B cell (primary cell): ENCODE results near the gene SWAP70. TPM values are rescaled to one million over a fixed set of nuclear protein-coding genes. Genes with fewer than 3 reads are reported as not detected.

Source experiments
- ATAC-seq: fragments of 200-7000 bp; cut with Tn5 transposase; one replicate; pipeline ENCODE4 v1.10.0; 2021; ENCODE audit warnings: low read depth, mild to moderate bottlenecking, moderate number of reproducible peaks, moderate library complexity
- CTCF ChIA-PET: fragments of 350-600 bp; sonication (Branson Sonifier 250); formaldehyde crosslinking; loops from one replicate; lab custom pipeline; 2021; ENCODE audit warnings: antibody characterized with exemption, inconsistent platforms; lab: Charles Lee
- POLR2A ChIA-PET: fragments of 350-600 bp; sonication (Branson Sonifier 250); formaldehyde crosslinking; loops from one replicate; lab custom pipeline; 2021; ENCODE audit warnings: antibody characterized with exemption; lab: Charles Lee
- DNase-seq: peaks from one replicate; pipeline ENCODE4 v3.0.0; 2013
- H2AFZ ChIP-seq: 2 replicates; pipeline ENCODE4 v1.6.1; 2012; ENCODE audit warnings: mild to moderate bottlenecking, low read depth, low read length; ENCODE audit not compliant: insufficient read depth, poor library complexity, severe bottlenecking
- H3K27ac ChIP-seq, 2 donors: 1 replicate in 1 of 2; 2 replicates in 1 of 2; pipeline ENCODE4 v1.5.1; 2012 to 2013; ENCODE audit warnings: low read length in 2 of 2, mild to moderate bottlenecking in 2 of 2, moderate library complexity in 1 of 2
- H3K27me3 ChIP-seq, 4 experiments: fragments of 200-600 bp in 1 of 4; sonication (generic) in 1 of 4; replicated peaks in 1 of 4; 1 replicate in 2 of 4; 2 replicates in 2 of 4; pipeline versions ENCODE4 v1.6.1 to v1.7.0; 2013 to 2016; ENCODE audit warnings: low read length in 3 of 4, mild to moderate bottlenecking in 2 of 4, mixed read lengths in 1 of 4, moderate library complexity in 1 of 4; ENCODE audit not compliant: insufficient read depth in 4 of 4, control insufficient read depth in 3 of 4; ENCODE audit errors: control extremely low read depth in 1 of 4
- H3K36me3 ChIP-seq, 2 experiments: replicated peaks in 1 of 2; 1 replicate in 1 of 2; 2 replicates in 1 of 2; pipeline versions ENCODE4 v1.6.1 to v1.7.1; 2013; ENCODE audit warnings: low read length in 1 of 2; ENCODE audit not compliant: insufficient read depth in 2 of 2, control insufficient read depth in 1 of 2; ENCODE audit errors: control extremely low read depth in 1 of 2, extremely low read depth in 1 of 2
- H3K4me1 ChIP-seq, 2 donors: fragments of 200-600 bp in 1 of 2; sonication (generic) in 1 of 2; 1 replicate in 1 of 2; 2 replicates in 1 of 2; pipeline versions ENCODE4 v1.5.1 to v1.6.1; 2013 to 2017; ENCODE audit warnings: low read length in 2 of 2; ENCODE audit not compliant: control insufficient read depth in 2 of 2, insufficient read depth in 2 of 2
- H3K4me2 ChIP-seq: replicated peaks from 2 replicates; pipeline ENCODE3; 2012; ENCODE audit warnings: mild to moderate bottlenecking, low read depth, low read length; ENCODE audit not compliant: poor library complexity, severe bottlenecking
- H3K4me3 ChIP-seq, 5 experiments: fragments of 200-600 bp in 1 of 5; sonication (generic) in 1 of 5; 1 replicate in 3 of 5; 2 replicates in 2 of 5; pipeline versions ENCODE4 v1.5.1 to v1.7.0; 2011 to 2016; ENCODE audit warnings: low read length in 4 of 5, mild to moderate bottlenecking in 4 of 5, low read depth in 2 of 5, control low read depth in 1 of 5, moderate library complexity in 1 of 5; ENCODE audit not compliant: insufficient read depth in 1 of 5; ENCODE audit errors: control extremely low read depth in 1 of 5, extremely low read depth in 1 of 5
- H3K79me2 ChIP-seq: fragments of 200-600 bp; sonication (generic); one replicate; pipeline ENCODE4 v1.6.0; 2016; ENCODE audit warnings: low read length; ENCODE audit not compliant: control insufficient read depth, insufficient read depth
- H3K9ac ChIP-seq: fragments of 200-600 bp; sonication (generic); 2 replicates; pipeline ENCODE4 v1.6.1; 2017; ENCODE audit warnings: mild to moderate bottlenecking, low read length, moderate library complexity
- H3K9me3 ChIP-seq, 3 donors: one replicate each; pipeline versions ENCODE4 v1.6.1 to v1.7.1; 2013; ENCODE audit warnings: low read length in 2 of 3; ENCODE audit not compliant: control insufficient read depth in 2 of 3, insufficient read depth in 1 of 3; ENCODE audit errors: control extremely low read depth in 1 of 3
- H4K20me1 ChIP-seq: 2 replicates; pipeline ENCODE4 v1.6.0; 2012; ENCODE audit warnings: mild to moderate bottlenecking, low read length; ENCODE audit not compliant: insufficient read depth, control insufficient read depth, poor library complexity, severe bottlenecking
- H3K27ac Mint-ChIP-seq: one replicate; pipeline ENCODE4 v1.8.0; 2021; ENCODE audit warnings: mixed read lengths
- H3K27me3 Mint-ChIP-seq: one replicate; pipeline ENCODE4 v1.8.0; 2021; ENCODE audit warnings: mixed read lengths
- H3K4me1 Mint-ChIP-seq: one replicate; pipeline ENCODE4 v1.8.0; 2021; ENCODE audit warnings: mixed read lengths
- H3K4me3 Mint-ChIP-seq: one replicate; pipeline ENCODE4 v1.8.0; 2021; ENCODE audit warnings: mixed read lengths
- H3K9me3 Mint-ChIP-seq: one replicate; pipeline ENCODE4 v1.8.0; 2022; ENCODE audit warnings: mixed read lengths; ENCODE audit not compliant: insufficient read depth
- CTCF ChIP-seq: fragments of 200-600 bp; IDR thresholded peaks from one replicate; pipeline ENCODE4 v1.8.0; 2022; ENCODE audit warnings: antibody characterized with exemption, mild to moderate bottlenecking
- EZH2 ChIP-seq: IDR thresholded peaks from 2 replicates; pipeline ENCODE4 v1.6.1; 2012; ENCODE audit warnings: borderline replicate concordance, low read depth, mild to moderate bottlenecking, moderate library complexity, low read length; ENCODE audit not compliant: insufficient read depth, poor library complexity, severe bottlenecking
- WGBS: methylation state at CpG from one replicate; pipeline ENCODE4 v1.1.5; 2013; ENCODE audit warnings: missing lambda C conversion rate; ENCODE audit not compliant: insufficient coverage; 5-methylcytosine and 5-hydroxymethylcytosine counted together
- intact Hi-C: fragments of 100-400 bp; cut with micrococcal nuclease; formaldehyde crosslinking; loops from one replicate; pipeline ENCODE4 v1.10.0; 2022
- polyA plus RNA-seq: library from polyadenylated mRNA; depleted of rRNA; stranded (reverse); fragments of >200 nt; gene quantifications from 2 replicates; pipeline ENCODE4 v1.2.3, GENCODE V29; 2012
- total RNA-seq, 2 donors: library from RNA; stranded (reverse); fragments of 120-200 nt in 1 of 2; gene quantifications; 1 replicate in 1 of 2; 2 replicates in 1 of 2; pipeline versions ENCODE4 v1.2.3 to v1.2.4, GENCODE V29; 2013 to 2022

The SWAP70 gene
- total and polyA plus RNA-seq, 2 donors (not counting 1 experiment from before 2014, with no cell fraction given) = 69.8 to 200 TPM

GRCh38 chr11:9735236-9735635 lies 71.4 kb downstream of the SWAP70 start:
- peaks cover 85% of the 10 kb centered on the region for H3K4me1 Mint-ChIP-seq
- Histone ChIP-seq H3K79me2 (peaks cover 91% of the 10 kb centered on the region), H3K4me1 (peaks cover 72 to 77% of the 10 kb centered on the region in 2 donors), H3K9me3 (peaks cover 3 to 5% (median 4%) of the 10 kb centered on the region in 3 donors), H3K27ac (peak overlapping the region; percentile 0 to 94), H3K4me2 (peak overlapping the region; percentile 9), H3K36me3 (peaks cover 11 to 92% of the 10 kb centered on the region in 2 experiments), H2AFZ (no peak overlapping the region), H3K9ac (no peak overlapping the region), H3K4me3 (no peak overlapping the region), H4K20me1 (no peaks in the 10 kb centered on the region), H3K27me3 (no peaks in the 10 kb centered on the region)
- intact Hi-C loops = loop anchor here (1.0 to 5.0 kb wide), 2 partner anchors 27 to 158 kb away; no protein-coding TSS in a partner anchor
- ChIA-PET POLR2A (interaction anchor here (1.0 kb wide), 1 partner anchor 11 kb away, joined by 3 read pairs; no protein-coding TSS in a partner anchor), CTCF (interaction anchor here (1.2 to 11.3 kb wide), 4 partner anchors 13 to 121 kb away, joined by 3 to 111 read pairs (median 28); no protein-coding TSS in a partner anchor)
- no peaks in the 10 kb centered on the region for H3K9me3 Mint-ChIP-seq
- WGBS = no CpG with 5 or more reads among the region's 3 CpGs
- ATAC-seq = no peak
- no peak overlapping the region for H3K4me3 Mint-ChIP-seq
- no peaks in the 10 kb centered on the region for H3K27me3 Mint-ChIP-seq
- TF ChIP-seq EZH2 (no peak), CTCF (no peak)
- H3K27ac Mint-ChIP-seq = peak overlapping the region; percentile 83
- no peak for DNase-seq

- H3K4me3 ChIP-seq = no peak overlapping the region
- Mint-ChIP-seq H3K27me3 (no peaks in the 10 kb centered on the region), H3K4me1 (peaks cover 85% of the 10 kb centered on the region), H3K4me3 (peak overlapping the region; percentile 30), H3K9me3 (no peaks in the 10 kb centered on the region), H3K27ac (peak overlapping the region; percentile 83)
- intact Hi-C loops = loop anchor here (1.0 to 5.0 kb wide), 2 partner anchors 28 to 159 kb away; no protein-coding TSS in a partner anchor
- peaks cover 17 to 92% of the 10 kb centered on the region in 2 experiments for H3K36me3 ChIP-seq
- H4K20me1 ChIP-seq = no peaks in the 10 kb centered on the region
- peak overlapping the region; percentile 45 to 94 for H3K27ac ChIP-seq
- no CpG with 5 or more reads among the region's 2 CpGs for WGBS
- TF ChIP-seq CTCF = no peak
- TF ChIP-seq EZH2 = no peak
- peaks cover 91% of the 10 kb centered on the region for H3K79me2 ChIP-seq
- H3K9ac ChIP-seq = no peak overlapping the region
- H3K9me3 ChIP-seq = peaks cover 3 to 5% (median 4%) of the 10 kb centered on the region in 3 donors
- H3K27me3 ChIP-seq = no peaks in the 10 kb centered on the region
- peaks cover 72 to 79% of the 10 kb centered on the region in 2 donors for H3K4me1 ChIP-seq
- ChIA-PET CTCF (interaction anchor here (1.1 to 5.5 kb wide), 7 partner anchors 9 to 228 kb away, joined by 4 to 52 read pairs (median 5); no protein-coding TSS in a partner anchor), POLR2A (no interaction called here)
- no peak overlapping the region for H2AFZ ChIP-seq
- DNase-seq = no peak
- ATAC-seq = no peak
- peak overlapping the region; percentile 6 for H3K4me2 ChIP-seq
These were observed 72.0 kb downstream of the SWAP70 start for GRCh38 chr11:9735919-9736318.
